ENCODE measurements around the gene SLC4A4.

DNA sequence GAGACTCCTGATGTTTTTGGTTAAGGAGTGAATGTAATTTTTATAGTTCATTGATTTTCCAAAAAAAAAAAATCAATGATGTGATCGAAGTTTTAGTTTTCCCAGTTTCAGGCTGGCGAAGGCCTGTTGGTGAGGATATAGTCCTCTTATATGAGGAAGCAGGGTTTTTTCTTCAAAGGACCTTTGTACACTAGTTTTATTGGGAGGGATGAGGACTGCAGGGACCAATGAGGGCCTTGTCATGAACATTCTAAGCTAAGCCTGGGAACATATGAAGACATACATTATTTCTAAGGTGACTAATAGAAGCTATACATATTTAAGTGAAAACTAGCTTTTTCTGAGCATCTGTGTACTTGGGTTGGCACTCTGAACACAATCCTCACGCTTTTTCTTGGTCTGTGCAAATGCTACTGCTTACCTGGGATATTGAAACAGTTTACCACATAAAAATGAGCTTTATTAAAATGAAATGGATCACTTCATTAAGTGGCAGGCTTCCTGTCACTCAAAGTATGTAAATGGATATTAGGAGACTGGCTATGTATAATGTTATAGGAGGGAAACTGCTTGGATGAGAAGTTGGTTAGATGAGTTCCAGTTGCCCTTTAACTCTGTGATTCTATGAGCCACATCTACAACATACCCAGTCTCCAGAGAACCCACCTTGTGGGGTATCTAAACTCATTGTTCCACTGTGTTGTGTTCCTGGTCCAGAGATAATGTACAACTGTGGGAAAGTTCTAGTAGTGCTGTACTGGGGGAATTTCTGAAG, 43.5 kb downstream of the SLC4A4 start:
- TF ChIP-seq, protein P1, sequence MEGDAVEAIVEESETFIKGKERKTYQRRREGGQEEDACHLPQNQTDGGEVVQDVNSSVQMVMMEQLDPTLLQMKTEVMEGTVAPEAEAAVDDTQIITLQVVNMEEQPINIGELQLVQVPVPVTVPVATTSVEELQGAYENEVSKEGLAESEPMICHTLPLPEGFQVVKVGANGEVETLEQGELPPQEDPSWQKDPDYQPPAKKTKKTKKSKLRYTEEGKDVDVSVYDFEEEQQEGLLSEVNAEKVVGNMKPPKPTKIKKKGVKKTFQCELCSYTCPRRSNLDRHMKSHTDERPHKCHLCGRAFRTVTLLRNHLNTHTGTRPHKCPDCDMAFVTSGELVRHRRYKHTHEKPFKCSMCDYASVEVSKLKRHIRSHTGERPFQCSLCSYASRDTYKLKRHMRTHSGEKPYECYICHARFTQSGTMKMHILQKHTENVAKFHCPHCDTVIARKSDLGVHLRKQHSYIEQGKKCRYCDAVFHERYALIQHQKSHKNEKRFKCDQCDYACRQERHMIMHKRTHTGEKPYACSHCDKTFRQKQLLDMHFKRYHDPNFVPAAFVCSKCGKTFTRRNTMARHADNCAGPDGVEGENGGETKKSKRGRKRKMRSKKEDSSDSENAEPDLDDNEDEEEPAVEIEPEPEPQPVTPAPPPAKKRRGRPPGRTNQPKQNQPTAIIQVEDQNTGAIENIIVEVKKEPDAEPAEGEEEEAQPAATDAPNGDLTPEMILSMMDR (IDR thresholded peaks at IDR 0.05; ENCODE audit: borderline replicate concordance, extremely low read depth, low read length, poor library complexity, severe bottlenecking), result no peak
- TF ChIP-seq EZH2 (IDR thresholded peaks at IDR 0.05; ENCODE audit: borderline replicate concordance, low read depth, low read length, severe bottlenecking), result no peak
